HG02973 (cell line): ENCODE data around the gene GPC4.

Experiments
- ATAC-seq: cut with Tn5 transposase; IDR thresholded peaks from one replicate; pipeline ENCODE4 v1.9.1; 2021; ENCODE audit warnings: moderate library complexity; ENCODE audit not compliant: unreplicated experiment

GPC4 gene

DNA sequence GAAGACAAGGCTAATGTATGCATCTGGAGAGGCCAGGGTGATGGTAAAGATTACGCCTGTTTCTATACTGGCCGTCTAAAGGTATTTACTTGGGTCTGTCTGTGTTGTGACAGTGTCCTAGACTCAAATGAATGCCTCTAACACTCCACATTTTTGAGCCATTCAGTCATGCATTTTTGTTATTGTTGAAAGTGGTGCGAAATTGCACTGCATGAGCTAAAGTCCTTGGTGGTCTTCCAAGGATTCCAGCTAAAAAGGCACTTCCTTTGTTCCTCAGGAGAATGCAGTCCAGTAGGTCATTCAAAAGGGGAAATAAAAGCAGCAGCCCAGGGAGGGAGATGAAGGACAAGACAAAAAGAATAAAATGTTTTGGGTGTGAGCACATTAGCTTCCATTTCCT, 3.0 kb downstream of the GPC4 start:
- ATAC-seq = no peak

- ATAC-seq = no peak
Measured at GRCh38 chrX:133410550-133410949, 4.7 kb downstream of the GPC4 start.

- ATAC-seq = no peak
Measured at GRCh38 chrX:133405498-133406185, 9.6 kb downstream of the GPC4 start.

- ATAC-seq = no peak
Measured at GRCh38 chrX:133403984-133404383, 11.3 kb downstream of the GPC4 start.

GRCh38 chrX:133402830-133403625, 12.3 kb downstream of the GPC4 start:
- no peak for ATAC-seq

- no peak for ATAC-seq
Measured at GRCh38 chrX:133402042-133402453, 13.2 kb downstream of the GPC4 start.

GRCh38 chrX:133401536-133401935, 13.8 kb downstream of the GPC4 start:
- ATAC-seq = no peak

DNA sequence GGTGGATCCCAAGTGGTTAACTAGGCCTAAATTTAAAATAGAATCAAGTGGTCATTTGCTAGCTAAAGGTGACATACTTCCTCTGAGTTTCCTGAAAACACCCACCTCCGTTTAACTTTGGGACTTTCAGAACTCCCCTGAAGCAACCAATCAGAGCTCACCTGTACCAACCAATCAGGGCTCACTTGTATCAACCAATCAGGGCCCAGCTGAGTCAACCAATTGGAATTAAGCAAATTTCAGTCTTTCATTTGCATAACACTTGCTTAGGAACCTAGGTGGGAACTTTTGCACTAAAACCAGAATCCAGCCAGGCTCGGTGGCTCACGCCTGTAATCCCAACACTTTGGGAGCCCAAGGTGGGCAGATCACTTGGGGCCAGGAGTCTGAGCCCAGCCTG, 15.9 kb downstream of the GPC4 start:
- ATAC-seq = no peak

DNA sequence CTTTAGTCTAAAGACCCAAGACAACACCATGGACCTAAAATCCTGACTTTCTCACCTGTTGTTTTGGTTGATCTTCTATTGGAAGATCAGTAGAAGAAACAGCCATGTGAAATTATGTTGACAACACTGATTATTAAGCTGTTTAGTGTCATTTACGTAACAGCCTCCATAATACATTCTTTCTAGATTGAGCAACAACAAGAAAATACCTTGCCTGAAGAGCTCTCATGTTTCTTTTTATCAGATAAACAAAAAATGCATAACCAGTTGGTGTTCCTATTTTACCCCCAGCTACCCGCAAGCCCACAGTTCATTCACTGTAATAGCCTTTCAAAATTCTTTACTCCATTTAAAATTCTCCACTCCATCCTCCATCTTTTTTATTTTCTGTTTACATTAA, 20.5 kb downstream of the GPC4 start:
- no peak for ATAC-seq

GRCh38 chrX:133392671-133393070, 22.6 kb downstream of the GPC4 start:
- ATAC-seq = no peak

DNA sequence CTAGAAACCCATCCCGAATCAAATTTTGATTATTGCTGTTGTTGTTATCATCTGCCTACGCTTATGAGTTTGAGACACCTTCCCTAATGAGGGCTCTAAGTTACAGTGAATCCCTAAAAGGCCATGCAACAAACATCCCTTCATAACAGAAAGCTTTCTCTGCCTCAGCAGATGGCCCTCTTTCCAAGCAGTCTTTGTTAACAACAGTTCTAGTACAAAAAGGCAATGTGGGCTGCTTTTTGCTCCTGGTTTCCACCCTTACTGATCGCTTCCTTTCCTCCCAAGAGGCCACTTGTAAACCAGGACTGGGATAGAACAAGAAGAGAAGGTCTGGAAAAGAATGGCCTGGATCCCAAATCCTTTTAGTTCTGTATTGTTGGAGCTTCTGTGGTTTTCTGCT, 24.2 kb downstream of the GPC4 start:
- ATAC-seq = no peak

GRCh38 chrX:133390676-133391075, 24.6 kb downstream of the GPC4 start:
- no peak for ATAC-seq

DNA sequence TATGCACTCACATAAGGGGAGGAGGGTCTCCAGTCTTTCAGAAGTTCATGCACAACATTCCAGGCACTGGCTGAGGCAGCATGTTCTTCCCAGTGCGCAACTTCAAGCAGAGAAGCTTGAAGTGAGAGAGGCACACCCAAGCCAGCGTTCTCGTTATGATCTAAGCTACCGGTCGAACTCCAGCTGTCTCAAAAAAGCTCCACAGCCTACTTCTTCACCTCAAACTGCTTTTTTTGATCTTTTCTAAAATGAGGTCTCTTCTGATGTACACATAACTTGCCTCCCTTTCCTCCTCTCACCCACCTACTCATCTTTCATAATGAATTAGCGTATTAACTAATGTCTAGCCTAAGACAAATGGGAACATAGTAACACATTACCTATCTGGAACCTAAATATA, 25.3 kb downstream of the GPC4 start:
- no peak for ATAC-seq

GRCh38 chrX:133384454-133384853, 30.8 kb downstream of the GPC4 start:
- no peak for ATAC-seq

DNA sequence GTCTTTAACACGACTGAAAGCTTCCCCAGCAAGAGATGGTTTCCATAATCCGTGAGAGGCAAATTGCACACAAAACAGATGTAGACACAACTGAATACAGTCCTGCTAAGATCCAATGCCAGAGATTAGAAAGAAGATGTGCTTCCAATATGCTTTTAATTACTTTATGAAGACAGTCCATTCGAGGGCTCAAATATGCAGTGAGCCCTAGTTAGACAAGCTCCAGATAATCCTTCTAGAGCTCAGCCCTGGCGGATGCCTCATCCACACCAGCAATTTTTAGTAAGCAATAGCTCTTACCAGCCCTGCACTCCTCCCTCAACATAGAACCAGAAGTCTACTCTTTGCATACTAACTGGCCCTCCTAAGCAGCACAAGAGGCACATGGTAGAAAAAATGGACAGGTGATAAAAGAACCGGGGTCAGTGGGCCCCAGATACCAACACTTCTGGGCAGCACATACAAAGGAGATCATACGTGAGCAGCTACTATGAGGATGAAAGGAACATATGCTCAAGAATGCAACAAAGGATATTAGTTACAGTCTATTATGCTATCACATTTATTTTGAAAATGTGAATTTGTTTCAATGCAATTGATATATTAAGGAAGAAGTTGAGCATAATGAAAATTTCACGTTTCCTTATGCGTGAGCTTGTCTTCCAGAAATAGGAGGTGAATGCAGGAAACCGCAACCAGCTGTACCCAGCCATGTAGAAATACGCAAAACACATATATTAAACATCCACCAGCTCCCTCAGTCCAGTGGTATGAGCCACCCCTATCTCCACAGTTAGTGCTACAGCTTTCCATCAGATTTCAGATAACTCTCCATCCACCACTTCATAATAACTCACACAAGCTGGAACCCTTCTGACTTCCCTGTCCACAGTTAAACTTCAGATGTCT, 34.3 kb downstream of the GPC4 start:
- ATAC-seq = no peak

GRCh38 chrX:133376422-133376821, 38.9 kb downstream of the GPC4 start:
- ATAC-seq = no peak

- no peak for ATAC-seq
Measured at GRCh38 chrX:133375615-133376340, 39.5 kb downstream of the GPC4 start.

DNA sequence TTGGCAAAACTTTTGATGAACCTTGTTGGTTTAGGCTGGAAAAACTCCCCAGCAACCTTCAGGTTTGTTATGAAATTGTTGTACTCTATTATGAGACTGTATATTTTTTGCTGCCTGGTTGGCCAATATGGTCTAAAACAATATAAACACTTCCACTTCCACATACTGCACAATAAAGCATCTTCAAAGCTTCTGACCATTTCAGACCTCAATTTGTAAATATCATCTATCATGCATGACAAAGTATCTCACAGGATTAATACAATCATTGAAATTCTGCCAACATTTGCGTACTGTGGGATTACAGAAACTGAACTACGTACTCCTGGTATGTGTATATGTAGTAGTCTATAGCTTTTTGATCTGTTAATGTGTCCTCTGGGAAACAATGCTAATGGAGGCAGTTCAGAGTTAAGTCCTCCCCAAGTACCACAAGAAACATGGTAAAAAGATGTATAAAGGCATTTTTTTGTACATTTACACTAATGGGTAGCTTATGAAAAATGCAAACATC, 40.4 kb downstream of the GPC4 start:
- ATAC-seq = no peak

DNA sequence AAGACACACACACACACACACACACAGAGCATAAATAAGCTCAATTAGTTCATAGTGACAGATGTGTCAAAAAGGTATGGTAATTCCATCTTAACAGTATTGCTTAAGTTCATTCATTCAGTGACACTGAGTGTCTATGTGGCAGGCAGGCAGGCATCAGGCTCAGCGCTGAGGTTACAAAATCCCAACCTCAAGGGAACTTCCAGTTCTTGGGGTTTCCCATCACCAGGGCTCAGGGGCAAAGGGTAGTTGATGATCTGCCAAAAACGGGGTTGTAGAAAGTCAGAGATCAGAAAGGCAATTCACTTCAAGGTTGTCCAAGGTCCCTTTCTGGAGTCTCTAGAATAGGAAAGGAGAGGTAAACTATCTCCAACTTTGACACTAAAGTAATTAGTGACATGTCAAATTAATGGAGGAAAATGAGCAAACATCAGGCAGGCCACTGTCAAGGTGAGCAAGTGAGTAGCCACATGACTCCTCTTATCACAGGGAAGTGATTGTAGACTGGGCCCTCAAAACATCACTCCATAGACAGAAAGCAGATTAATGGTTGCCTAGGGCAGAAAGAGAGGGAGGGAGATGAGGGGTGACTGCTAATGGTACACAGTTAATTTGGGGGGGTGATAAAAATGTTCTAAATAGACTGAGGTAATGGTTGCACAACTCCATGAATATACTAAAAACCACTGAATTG, 41.8 kb downstream of the GPC4 start:
- ATAC-seq = no peak

DNA sequence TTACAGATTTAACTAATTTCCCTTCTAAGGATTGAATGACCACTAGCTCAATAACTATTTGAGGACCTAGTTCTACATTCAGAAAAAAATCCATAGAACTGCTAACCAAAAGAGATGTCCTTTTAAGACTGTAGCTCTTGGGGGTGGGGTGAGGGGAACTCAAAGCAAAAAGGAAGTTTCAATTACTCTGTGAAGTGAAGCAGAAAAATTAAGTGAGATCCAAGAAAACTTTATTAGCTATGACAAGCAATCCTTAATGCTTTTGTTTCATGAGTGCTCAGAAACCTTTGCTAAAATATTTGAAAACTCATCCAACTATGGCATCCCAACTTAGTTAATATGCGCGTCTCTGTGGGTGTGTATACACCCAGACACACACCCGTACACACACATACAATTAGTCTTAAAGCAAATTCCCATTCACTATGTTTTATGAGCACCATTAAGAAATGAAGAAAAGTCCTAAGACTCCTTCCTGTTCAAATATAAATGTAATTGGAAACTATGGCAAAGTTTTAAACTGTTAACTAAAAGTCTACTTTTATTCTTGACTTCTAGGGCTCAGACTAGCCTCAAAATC, 44.5 kb downstream of the GPC4 start:
- no peak for ATAC-seq
